Neural cell (in vitro differentiated cells): Measurements from ENCODE around the gene CCDC150. TPM values are rescaled to one million over a fixed set of nuclear protein-coding genes. Genes with fewer than 3 reads are reported as not detected.

Experiments used
- H2AFZ ChIP-seq: fragments of 200-600, 300-800 bp; sonication (generic), shearing (Covaris generic); 2 replicates; pipeline ENCODE4 v1.6.0; 2014; ENCODE audit warnings: low read depth, mild to moderate bottlenecking, antibody characterized with exemption, low read length, moderate library complexity
- H3F3A ChIP-seq: fragments of 200-600 bp; shearing (Covaris generic); 2 replicates; pipeline ENCODE4 v1.6.1; 2016; ENCODE audit warnings: mild to moderate bottlenecking, moderate library complexity, mixed read lengths, antibody characterized with exemption, low read length; ENCODE audit not compliant: insufficient read depth, poor library complexity, severe bottlenecking
- H3K27ac ChIP-seq: fragments of 200-600, 300-800 bp; sonication (generic), shearing (Covaris generic); 2 replicates; pipeline ENCODE4 v1.5.1; 2014; ENCODE audit warnings: mild to moderate bottlenecking, low read length, moderate library complexity
- H3K27me3 ChIP-seq: fragments of 300-800, 200-600 bp; sonication (generic), shearing (Covaris generic); 2 replicates; pipeline ENCODE4 v1.6.0; 2014; ENCODE audit warnings: mild to moderate bottlenecking, low read depth, low read length, moderate library complexity; ENCODE audit not compliant: insufficient read depth
- H3K36me3 ChIP-seq: fragments of 300-800, 200-600 bp; sonication (generic), shearing (Covaris generic); 2 replicates; pipeline ENCODE4 v1.5.1; 2014; ENCODE audit warnings: mild to moderate bottlenecking, antibody characterized with exemption, low read length, moderate library complexity; ENCODE audit not compliant: insufficient read depth
- H3K4me2 ChIP-seq: fragments of 300-800, 200-600 bp; sonication (generic), shearing (Covaris generic); 2 replicates; pipeline ENCODE4 v1.6.0; 2014; ENCODE audit warnings: mild to moderate bottlenecking, low read length
- H3K4me3 ChIP-seq: fragments of 300-800, 200-600 bp; sonication (generic), shearing (Covaris generic); 2 replicates; pipeline ENCODE4 v1.5.1; 2014; ENCODE audit warnings: mild to moderate bottlenecking, low read length, moderate library complexity
- H3K79me2 ChIP-seq: fragments of 200-600 bp; shearing (Covaris generic); replicated peaks from 2 replicates; pipeline ENCODE4 v1.6.0; 2014; ENCODE audit warnings: mild to moderate bottlenecking, low read length, moderate library complexity; ENCODE audit not compliant: insufficient read depth
- H3K9ac ChIP-seq: fragments of 300-800, 200-600 bp; sonication (generic), shearing (Covaris generic); 2 replicates; pipeline ENCODE4 v1.6.1; 2016; ENCODE audit warnings: mild to moderate bottlenecking, low read length, mixed read lengths
- H3K9me2 ChIP-seq: fragments of 200-600 bp; shearing (Covaris generic); 2 replicates; pipeline ENCODE4 v1.6.1; 2016; ENCODE audit warnings: mild to moderate bottlenecking, low read length, mixed read lengths; ENCODE audit not compliant: insufficient read depth
- H3K9me3 ChIP-seq: fragments of 200-600, 300-800 bp; sonication (generic), shearing (Covaris generic); 2 replicates; pipeline ENCODE4 v1.6.1; 2016; ENCODE audit warnings: mild to moderate bottlenecking, mixed run types, low read length, moderate library complexity, mixed read lengths
- H4K20me1 ChIP-seq: fragments of 200-600 bp; shearing (Covaris generic); 2 replicates; pipeline ENCODE4 v1.6.1; 2016; ENCODE audit warnings: mild to moderate bottlenecking, mixed run types; ENCODE audit not compliant: insufficient read depth
- CTCF ChIP-seq: fragments of 450-650 bp; IDR thresholded peaks from 2 replicates; pipeline ENCODE4 v1.5.1; 2014; ENCODE audit warnings: antibody characterized with exemption, mild to moderate bottlenecking, moderate library complexity; ENCODE audit not compliant: poor library complexity, severe bottlenecking
- EP300 ChIP-seq: fragments of 450-650 bp; conservative IDR thresholded peaks from 2 replicates; pipeline ENCODE4 v1.6.1; 2014; ENCODE audit warnings: antibody characterized with exemption, mild to moderate bottlenecking, moderate library complexity; ENCODE audit not compliant: poor library complexity, severe bottlenecking
- EZH2 ChIP-seq: fragments of 200-600, 300-800 bp; shearing (Covaris generic), sonication (generic); IDR thresholded peaks from 2 replicates; pipeline ENCODE4 v1.6.1; 2014; ENCODE audit warnings: antibody characterized with exemption, low read length, borderline replicate concordance, mild to moderate bottlenecking; ENCODE audit not compliant: insufficient read depth, poor library complexity, severe bottlenecking
- MXI1 ChIP-seq: fragments of 450-650 bp; conservative IDR thresholded peaks from 2 replicates; pipeline ENCODE4 v1.6.1; 2014; ENCODE audit warnings: antibody characterized with exemption, mild to moderate bottlenecking; ENCODE audit not compliant: poor library complexity, severe bottlenecking
- POLR2AphosphoS5 ChIP-seq: IDR thresholded peaks from 2 replicates; pipeline ENCODE4 v1.6.1; 2012
- RAD21 ChIP-seq: fragments of 450-650 bp; conservative IDR thresholded peaks from 2 replicates; pipeline ENCODE4 v1.6.1; 2014; ENCODE audit warnings: antibody characterized with exemption, mild to moderate bottlenecking, moderate library complexity
- SMC3 ChIP-seq: fragments of 450-650 bp; conservative IDR thresholded peaks from 2 replicates; pipeline ENCODE4 v1.6.1; 2014; ENCODE audit warnings: antibody characterized with exemption, mild to moderate bottlenecking, moderate library complexity; ENCODE audit not compliant: poor library complexity
- TAF1 ChIP-seq: IDR thresholded peaks from 2 replicates; pipeline ENCODE4 v1.6.1; 2012; ENCODE audit warnings: low read depth
- polyA plus RNA-seq: library from polyadenylated mRNA; depleted of rRNA; stranded (reverse); fragments of >200 nt; gene quantifications from 2 replicates; pipeline ENCODE4 v1.2.3, GENCODE V29; 2014
- TF ChIP-seq, protein P1 (sequence below): IDR thresholded peaks from 2 replicates; pipeline ENCODE4 v1.6.1; 2012; ENCODE audit warnings: borderline replicate concordance

The CCDC150 gene
- polyA plus RNA-seq, 1 donor from 2014 or later, result 0.57 TPM

DNA sequence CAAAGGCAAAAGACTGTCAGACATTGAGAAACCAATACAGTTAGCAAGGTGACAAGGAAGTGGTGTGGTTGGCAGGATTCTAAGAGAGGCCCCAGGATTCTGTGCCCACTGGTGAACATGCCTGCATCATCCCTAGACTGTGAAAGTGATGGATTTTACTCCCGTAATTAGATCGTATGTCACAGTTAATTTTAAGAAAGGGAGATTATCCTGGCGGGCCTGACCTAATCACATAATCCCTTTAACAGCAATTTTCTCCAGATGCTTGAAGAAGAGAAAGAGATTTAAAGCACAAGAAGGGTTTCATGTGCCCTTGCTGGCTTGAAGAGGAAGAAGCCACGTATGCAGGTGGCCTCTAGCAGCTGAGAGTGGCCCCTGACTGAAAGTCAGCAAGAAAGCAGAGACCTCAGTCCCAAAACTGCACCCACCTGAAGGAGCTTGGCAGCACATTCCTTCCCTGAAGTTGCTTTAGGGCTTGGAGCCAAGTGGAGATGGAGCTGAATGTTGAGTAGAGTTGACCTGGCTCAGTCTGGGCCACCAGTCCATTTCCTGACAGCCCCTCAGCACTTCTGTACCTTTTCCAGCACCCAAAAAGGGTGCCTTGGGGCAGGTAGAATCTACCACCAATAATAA lies 110.9 kb downstream of the CCDC150 start:
- Histone ChIP-seq H3K9me2 (no peaks in the 10 kb centered on the region), H3K9ac (no peak overlapping the region), H3K27ac (no peak overlapping the region), H2AFZ (no peak overlapping the region), H3K36me3 (no peaks in the 10 kb centered on the region), H3K79me2 (no peaks in the 10 kb centered on the region), H3K27me3 (no peaks in the 10 kb centered on the region), H3F3A (no peaks in the 10 kb centered on the region), H3K4me2 (no peak overlapping the region), H3K4me3 (no peak overlapping the region), H3K9me3 (no peaks in the 10 kb centered on the region), H4K20me1 (no peaks in the 10 kb centered on the region)
- TF ChIP-seq TAF1, result no peak
- no peak for TF ChIP-seq RAD21
- no peak for TF ChIP-seq SMC3
- TF ChIP-seq, protein P1, sequence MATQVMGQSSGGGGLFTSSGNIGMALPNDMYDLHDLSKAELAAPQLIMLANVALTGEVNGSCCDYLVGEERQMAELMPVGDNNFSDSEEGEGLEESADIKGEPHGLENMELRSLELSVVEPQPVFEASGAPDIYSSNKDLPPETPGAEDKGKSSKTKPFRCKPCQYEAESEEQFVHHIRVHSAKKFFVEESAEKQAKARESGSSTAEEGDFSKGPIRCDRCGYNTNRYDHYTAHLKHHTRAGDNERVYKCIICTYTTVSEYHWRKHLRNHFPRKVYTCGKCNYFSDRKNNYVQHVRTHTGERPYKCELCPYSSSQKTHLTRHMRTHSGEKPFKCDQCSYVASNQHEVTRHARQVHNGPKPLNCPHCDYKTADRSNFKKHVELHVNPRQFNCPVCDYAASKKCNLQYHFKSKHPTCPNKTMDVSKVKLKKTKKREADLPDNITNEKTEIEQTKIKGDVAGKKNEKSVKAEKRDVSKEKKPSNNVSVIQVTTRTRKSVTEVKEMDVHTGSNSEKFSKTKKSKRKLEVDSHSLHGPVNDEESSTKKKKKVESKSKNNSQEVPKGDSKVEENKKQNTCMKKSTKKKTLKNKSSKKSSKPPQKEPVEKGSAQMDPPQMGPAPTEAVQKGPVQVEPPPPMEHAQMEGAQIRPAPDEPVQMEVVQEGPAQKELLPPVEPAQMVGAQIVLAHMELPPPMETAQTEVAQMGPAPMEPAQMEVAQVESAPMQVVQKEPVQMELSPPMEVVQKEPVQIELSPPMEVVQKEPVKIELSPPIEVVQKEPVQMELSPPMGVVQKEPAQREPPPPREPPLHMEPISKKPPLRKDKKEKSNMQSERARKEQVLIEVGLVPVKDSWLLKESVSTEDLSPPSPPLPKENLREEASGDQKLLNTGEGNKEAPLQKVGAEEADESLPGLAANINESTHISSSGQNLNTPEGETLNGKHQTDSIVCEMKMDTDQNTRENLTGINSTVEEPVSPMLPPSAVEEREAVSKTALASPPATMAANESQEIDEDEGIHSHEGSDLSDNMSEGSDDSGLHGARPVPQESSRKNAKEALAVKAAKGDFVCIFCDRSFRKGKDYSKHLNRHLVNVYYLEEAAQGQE, result no peak
- no peak for TF ChIP-seq EZH2
- no peak for TF ChIP-seq EP300
- TF ChIP-seq CTCF, result no peak
- TF ChIP-seq POLR2AphosphoS5, result no peak
- TF ChIP-seq MXI1, result no peak

DNA sequence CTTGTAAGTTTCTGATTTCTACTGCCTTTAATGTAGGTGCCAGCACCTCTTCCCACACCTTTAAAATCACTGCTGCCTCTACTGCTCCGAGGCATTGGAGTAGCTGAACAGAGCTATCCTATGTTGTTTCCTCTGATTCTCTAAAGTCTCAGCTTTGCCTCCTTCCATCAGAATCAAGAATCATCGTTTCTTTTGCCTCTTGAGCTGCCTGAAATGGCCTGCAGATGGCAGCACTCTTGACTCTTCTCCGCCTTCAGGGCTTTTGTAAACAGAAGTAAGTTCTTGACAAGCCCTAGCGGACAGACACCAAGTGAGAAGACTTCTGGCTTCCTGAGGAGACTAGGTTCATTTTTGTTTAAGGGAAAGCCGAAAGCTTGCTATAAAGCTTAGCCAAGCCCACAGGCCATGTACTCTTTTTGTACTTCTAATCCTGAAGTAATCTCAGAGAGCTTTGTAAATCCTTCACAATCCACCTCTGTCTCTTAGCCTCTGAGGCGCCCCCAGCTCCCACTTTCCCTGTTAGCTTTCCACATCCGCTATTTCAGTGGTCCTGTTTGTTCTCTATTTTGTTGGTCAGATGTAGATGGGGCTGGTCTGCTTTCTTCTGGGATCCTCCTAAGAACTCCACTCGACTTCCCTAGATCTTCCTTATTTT lies 111.6 kb downstream of the CCDC150 start:
- Histone ChIP-seq H2AFZ (no peak overlapping the region), H3K9me2 (no peaks in the 10 kb centered on the region), H3K9me3 (no peaks in the 10 kb centered on the region), H3F3A (no peaks in the 10 kb centered on the region), H3K9ac (no peak overlapping the region), H3K4me2 (no peak overlapping the region), H3K4me3 (no peak overlapping the region), H3K27me3 (no peaks in the 10 kb centered on the region), H3K79me2 (no peaks in the 10 kb centered on the region), H4K20me1 (no peaks in the 10 kb centered on the region), H3K36me3 (no peaks in the 10 kb centered on the region), H3K27ac (no peak overlapping the region)
- TF ChIP-seq, protein P1, result no peak
- TF ChIP-seq RAD21 (no peak), MXI1 (no peak), TAF1 (no peak), EZH2 (no peak), CTCF (peak; percentile 56), EP300 (no peak), SMC3 (peak; percentile 34)
